ENCODE data around the gene DUSP3. TPM values are rescaled to one million over a fixed set of nuclear protein-coding genes. Genes with fewer than 3 reads are reported as not detected.
"Not testable (repeated sequence)": the region's sequence is repeated elsewhere in the genome, so short reads cannot be mapped to it uniquely, and the experiment has no call there.

Gene DUSP3
- polyA plus RNA-seq, 3 donors from 2014 or later, result 9.1 to 13.6 (median 12.3) TPM

DNA sequence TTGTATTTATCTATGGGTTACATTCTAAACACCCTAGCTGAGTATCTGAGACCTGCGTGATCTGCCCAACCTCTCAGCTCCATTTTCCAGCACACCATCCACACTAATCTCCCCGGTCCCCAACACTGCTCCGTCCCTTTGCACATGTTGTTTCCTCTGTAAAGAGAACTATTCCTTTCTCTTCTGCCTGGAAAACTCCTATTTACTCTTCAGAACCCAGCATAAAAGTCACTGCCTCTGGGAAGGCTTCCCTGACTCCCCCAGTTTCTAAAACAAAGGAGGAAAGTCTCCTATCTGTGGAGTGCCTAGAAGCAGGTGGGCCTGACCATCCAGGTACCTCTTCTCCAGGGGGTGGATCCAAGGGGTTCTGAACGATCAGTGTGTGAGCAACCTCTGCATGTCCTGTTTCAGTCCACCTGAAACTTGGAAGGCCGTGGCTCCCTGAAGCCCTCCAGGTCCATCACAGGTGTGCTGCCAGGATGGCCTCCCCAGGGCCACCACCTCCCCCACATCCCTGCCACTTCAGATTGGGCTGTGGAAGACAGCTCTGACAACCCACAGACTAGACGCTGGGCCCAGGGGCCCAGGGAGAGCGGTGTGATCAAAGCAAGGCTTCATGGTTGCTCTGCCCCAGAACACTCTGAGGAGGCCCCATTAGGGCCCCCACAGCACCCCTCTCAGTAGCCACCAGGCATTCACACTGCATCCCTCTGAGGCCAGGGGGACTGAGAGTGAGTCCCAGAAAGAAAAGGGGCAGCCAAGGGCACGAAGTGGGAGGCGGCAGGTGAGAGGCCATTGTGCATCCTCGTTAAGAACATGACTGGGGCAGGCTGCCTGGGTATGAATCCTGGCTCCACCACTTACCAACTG, 33.9 kb upstream of the DUSP3 start:
- Mint-ChIP-seq H3K36me3 (no peaks in the 10 kb centered on the region), H3K9me3 (no peaks in the 10 kb centered on the region), H3K27me3 (ENCODE audit: low read depth in 3 of 3) (peaks cover 1 to 11% (median 2%) of the 10 kb centered on the region in 3 donors), H3K4me1 (no peaks in the 10 kb centered on the region), H3K27ac (no peak overlapping the region), H3K4me3 (no peak overlapping the region)
- no peak for DNase-seq

DNA sequence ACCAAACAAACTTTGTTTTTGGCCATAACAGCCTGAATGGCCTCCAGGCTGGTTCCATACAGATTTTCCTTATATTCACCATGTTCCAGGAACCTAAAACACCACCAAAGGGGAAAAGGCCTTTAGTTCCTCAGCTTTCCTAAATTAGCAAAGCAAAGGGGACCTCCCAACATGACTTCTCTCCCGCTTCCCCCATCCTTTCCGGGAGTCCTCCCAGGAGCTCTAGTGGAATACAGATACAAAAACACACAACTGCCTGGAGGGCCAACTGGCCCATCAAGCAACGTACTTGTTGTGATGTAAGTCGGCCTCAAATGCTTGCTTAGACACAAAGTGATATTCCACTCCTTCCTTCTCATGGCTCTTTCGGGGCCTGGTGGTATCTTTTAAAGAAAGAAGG, 32.0 kb upstream of the DUSP3 start:
- no peak overlapping the region for H3K27ac Mint-ChIP-seq
- H3K9me3 Mint-ChIP-seq, result no peaks in the 10 kb centered on the region
- H3K4me1 Mint-ChIP-seq, result no peaks in the 10 kb centered on the region
- no peaks in the 10 kb centered on the region for H3K36me3 Mint-ChIP-seq
- H3K27me3 Mint-ChIP-seq (ENCODE audit: low read depth in 3 of 3), result peaks cover 0 to 20% (median 4%) of the 10 kb centered on the region in 3 donors
- DNase-seq, result no peak
- no peak overlapping the region for H3K4me3 Mint-ChIP-seq

DNA sequence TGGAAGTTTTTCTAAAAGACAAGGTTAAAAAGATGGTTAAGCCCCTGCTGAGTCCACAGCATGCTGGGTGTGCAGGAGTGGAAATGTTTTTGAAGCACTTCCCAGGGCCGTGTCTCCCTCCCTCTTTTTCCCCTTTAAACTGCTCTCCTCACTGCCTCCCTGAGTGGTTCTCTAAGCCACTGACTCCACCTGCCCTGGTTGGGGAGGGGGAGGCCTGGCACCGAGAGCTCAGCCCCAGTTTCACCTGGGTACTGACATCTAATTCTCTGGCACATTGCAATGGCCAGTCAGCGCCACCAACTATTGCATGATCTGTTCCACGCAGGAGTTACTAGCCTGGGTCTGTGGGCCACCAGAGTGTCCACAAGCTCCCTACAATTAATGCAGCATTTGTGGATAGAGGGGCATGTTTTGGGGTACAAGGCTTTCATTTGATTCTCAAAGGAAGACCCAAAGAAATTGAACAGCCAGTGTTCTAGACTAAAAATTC, 31.5 kb upstream of the DUSP3 start:
- Mint-ChIP-seq H3K27me3 (ENCODE audit: low read depth in 3 of 3) (peaks cover 0 to 21% (median 4%) of the 10 kb centered on the region in 3 donors), H3K36me3 (peaks cover 0 to 3% (median 0%) of the 10 kb centered on the region in 3 donors), H3K4me3 (no peak overlapping the region), H3K4me1 (no peaks in the 10 kb centered on the region), H3K27ac (no peak overlapping the region), H3K9me3 (peaks cover 0 to 1% (median 0%) of the 10 kb centered on the region in 6 donors)
- no peak for DNase-seq

DNA sequence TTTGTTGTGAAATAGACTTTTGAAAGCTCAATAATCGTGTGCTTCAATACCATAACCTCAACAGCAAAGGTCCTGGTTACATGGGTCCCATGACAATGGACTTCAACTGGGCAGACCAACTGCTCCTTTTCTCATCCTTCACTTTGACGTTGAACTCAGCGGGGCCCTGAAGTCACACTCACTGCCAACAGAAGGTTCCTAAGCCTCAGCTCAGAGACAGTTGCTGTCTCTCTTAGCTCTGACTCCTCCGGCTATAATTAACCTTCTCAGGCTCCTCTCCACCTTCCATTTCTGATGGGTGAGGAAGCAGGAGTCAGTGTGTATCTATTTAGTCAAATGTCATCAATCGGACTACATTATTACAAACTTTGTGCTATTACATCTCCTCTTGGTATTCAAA, 30.3 kb upstream of the DUSP3 start:
- peaks cover 0 to 5% (median 0%) of the 10 kb centered on the region in 6 donors for H3K9me3 Mint-ChIP-seq
- peaks cover 0 to 4% (median 2%) of the 10 kb centered on the region in 3 donors for H3K36me3 Mint-ChIP-seq
- H3K27ac Mint-ChIP-seq, result no peak overlapping the region
- H3K27me3 Mint-ChIP-seq (ENCODE audit: low read depth in 3 of 3), result peaks cover 0 to 27% (median 5%) of the 10 kb centered on the region in 3 donors
- H3K4me3 Mint-ChIP-seq, result no peak overlapping the region
- no peak for DNase-seq
- no peaks in the 10 kb centered on the region for H3K4me1 Mint-ChIP-seq

DNA sequence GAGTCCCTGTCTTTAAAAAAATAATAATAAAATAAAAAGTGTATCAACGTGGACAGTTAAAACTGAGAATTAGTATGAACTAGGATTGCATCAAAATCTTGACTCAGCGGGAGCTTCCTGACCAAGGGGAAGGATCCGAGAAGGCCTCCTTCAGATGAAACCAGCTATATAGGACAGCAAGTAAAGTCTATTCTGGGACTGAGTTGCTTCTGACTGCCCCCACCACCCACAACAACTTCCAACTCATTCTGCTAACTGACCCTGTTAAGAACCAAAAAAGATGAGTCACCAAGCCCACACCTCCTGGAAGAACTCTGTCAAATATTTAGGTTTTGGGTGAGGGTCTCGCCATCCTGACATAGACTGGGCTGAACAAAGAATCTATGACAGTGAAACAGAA, 29.3 kb upstream of the DUSP3 start:
- Mint-ChIP-seq H3K36me3 (peaks cover 0 to 4% (median 4%) of the 10 kb centered on the region in 3 donors), H3K27me3 (ENCODE audit: low read depth in 3 of 3) (peaks cover 0 to 34% (median 5%) of the 10 kb centered on the region in 3 donors), H3K4me1 (no peaks in the 10 kb centered on the region)

DNA sequence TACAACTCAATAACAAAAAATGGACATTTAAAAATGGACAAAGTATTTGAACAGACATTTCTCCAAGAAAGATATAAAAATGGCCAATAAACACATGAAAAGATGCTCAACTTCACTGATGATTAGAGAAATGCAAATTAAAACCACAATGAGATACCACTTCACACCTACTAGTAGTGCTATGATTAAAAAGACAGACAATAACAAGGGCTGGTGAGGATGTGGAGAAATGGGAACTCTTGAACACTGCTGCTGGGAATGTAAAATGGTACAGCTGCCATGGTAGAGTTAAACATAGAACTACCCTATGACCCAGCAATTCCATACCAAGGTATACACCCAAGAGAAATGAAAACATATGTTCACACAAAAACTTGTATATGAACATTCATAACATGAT, 26.3 kb upstream of the DUSP3 start:
- Mint-ChIP-seq H3K36me3 (peaks cover 0 to 4% (median 4%) of the 10 kb centered on the region in 3 donors), H3K4me3 (no peak overlapping the region), H3K27me3 (ENCODE audit: low read depth in 3 of 3) (peaks cover 0 to 28% (median 3%) of the 10 kb centered on the region in 3 donors), H3K4me1 (no peaks in the 10 kb centered on the region), H3K27ac (no peak overlapping the region), H3K9me3 (peaks cover 0 to 5% (median 0%) of the 10 kb centered on the region in 6 donors)
- DNase-seq, result no peak

More for the DNA sequence above, 29.3 kb upstream of the DUSP3 start:
- Mint-ChIP-seq H3K27ac (no peak overlapping the region), H3K9me3 (peaks cover 0 to 5% (median 0%) of the 10 kb centered on the region in 6 donors), H3K4me3 (no peak overlapping the region)
- no peak for DNase-seq

DNA sequence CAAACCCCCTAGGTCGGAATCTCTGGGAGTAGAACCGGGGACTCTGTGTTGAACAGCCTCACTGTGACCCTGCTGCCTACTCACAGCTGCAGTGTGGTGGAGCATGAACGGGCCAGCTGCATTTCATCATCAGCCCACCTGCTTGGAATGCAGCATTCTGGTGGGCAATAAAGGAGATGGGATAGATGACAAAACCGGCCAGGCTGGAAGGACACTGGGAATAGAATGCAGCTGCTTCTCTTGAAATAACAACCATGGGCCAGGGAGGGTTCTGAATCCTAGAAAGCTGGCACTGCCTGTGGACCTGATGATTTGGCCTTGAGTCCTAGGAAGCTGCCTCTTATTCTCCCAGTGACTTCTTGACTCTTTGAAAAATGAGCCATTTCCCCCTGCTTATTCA, 25.0 kb upstream of the DUSP3 start:
- Mint-ChIP-seq H3K4me1 (no peaks in the 10 kb centered on the region), H3K27me3 (ENCODE audit: low read depth in 3 of 3) (peaks cover 1 to 28% (median 5%) of the 10 kb centered on the region in 3 donors), H3K4me3 (no peak overlapping the region), H3K36me3 (peaks cover 0 to 4% (median 4%) of the 10 kb centered on the region in 3 donors), H3K27ac (no peak overlapping the region), H3K9me3 (peaks cover 0 to 5% (median 0%) of the 10 kb centered on the region in 6 donors)
- no peak for DNase-seq

DNA sequence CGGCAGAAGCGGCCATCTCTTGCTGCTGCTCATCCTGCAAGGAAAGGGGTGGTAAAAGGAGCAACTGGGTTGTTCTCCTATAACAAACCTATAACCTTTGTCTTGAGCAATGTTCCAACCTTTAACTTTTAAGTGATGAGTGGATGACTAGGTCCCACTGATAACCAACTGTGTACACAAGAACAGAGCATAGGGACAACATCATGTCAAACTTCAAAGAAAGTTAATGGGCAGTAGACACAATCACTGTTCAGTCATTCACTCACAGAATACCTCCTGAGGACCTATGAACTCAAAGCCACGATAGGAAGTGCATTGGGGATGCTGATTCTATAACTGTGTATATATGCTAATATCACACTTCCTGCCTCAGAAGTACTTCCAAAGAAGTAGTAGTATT, 23.1 kb upstream of the DUSP3 start:
- peaks cover 4 to 26% (median 5%) of the 10 kb centered on the region in 3 donors for H3K27me3 Mint-ChIP-seq (ENCODE audit: low read depth in 3 of 3)
- peaks cover 0 to 5% (median 0%) of the 10 kb centered on the region in 6 donors for H3K9me3 Mint-ChIP-seq
- H3K4me3 Mint-ChIP-seq, result no peak overlapping the region
- H3K27ac Mint-ChIP-seq, result no peak overlapping the region
- DNase-seq, result no peak
- no peaks in the 10 kb centered on the region for H3K4me1 Mint-ChIP-seq
- H3K36me3 Mint-ChIP-seq, result peaks cover 0 to 4% (median 4%) of the 10 kb centered on the region in 3 donors

DNA sequence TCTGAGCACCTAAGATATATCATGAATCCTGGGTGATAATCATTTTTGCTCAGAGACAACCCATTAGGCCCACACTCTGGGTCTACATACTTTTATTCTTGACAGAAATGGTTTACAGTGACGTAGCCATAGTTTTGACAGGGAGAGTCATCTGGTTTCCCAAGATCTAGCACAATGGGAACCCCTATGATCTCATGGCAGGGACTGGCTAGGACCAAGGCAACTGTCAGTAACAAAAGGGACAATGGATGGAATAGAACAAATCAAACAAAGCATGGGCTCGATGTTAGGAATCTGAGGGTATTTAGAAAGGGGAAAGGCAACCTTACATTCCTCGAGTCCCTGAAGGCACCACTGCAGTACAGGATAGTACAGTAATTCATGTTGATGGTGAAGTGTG, 22.0 kb upstream of the DUSP3 start:
- no peak overlapping the region for H3K4me3 Mint-ChIP-seq
- no peak overlapping the region for H3K27ac Mint-ChIP-seq
- peaks cover 0 to 5% (median 0%) of the 10 kb centered on the region in 6 donors for H3K9me3 Mint-ChIP-seq
- H3K27me3 Mint-ChIP-seq (ENCODE audit: low read depth in 3 of 3), result peaks cover 4 to 24% (median 4%) of the 10 kb centered on the region in 3 donors
- peaks cover 0 to 4% (median 4%) of the 10 kb centered on the region in 3 donors for H3K36me3 Mint-ChIP-seq
- H3K4me1 Mint-ChIP-seq, result no peaks in the 10 kb centered on the region
- no peak for DNase-seq

DNA sequence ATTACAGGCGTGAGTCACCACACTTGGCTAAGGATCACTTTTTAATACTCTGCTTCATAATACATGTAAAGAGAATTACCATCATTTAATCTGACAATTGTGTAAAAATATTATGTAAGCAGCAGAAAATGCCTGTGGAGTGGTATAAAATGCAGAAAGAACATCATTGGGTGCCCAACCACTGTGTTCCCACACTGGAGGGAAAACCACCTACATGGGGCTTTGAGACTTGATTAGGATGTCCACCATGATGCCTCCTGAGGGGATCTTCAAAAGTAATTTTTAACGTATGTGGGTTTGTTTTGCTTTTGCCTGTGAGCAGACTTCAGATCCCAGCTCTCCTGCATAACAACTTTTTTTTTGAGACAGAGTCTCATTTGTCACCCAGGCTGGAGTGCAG, 20.3 kb upstream of the DUSP3 start:
- no peak overlapping the region for H3K4me3 Mint-ChIP-seq
- DNase-seq, result no peak
- no peaks in the 10 kb centered on the region for H3K9me3 Mint-ChIP-seq
- peaks cover 0 to 1% (median 0%) of the 10 kb centered on the region in 3 donors for H3K36me3 Mint-ChIP-seq
- no peak overlapping the region for H3K27ac Mint-ChIP-seq
- no peaks in the 10 kb centered on the region for H3K4me1 Mint-ChIP-seq
- peaks cover 3 to 20% (median 9%) of the 10 kb centered on the region in 3 donors for H3K27me3 Mint-ChIP-seq (ENCODE audit: low read depth in 3 of 3)

DNA sequence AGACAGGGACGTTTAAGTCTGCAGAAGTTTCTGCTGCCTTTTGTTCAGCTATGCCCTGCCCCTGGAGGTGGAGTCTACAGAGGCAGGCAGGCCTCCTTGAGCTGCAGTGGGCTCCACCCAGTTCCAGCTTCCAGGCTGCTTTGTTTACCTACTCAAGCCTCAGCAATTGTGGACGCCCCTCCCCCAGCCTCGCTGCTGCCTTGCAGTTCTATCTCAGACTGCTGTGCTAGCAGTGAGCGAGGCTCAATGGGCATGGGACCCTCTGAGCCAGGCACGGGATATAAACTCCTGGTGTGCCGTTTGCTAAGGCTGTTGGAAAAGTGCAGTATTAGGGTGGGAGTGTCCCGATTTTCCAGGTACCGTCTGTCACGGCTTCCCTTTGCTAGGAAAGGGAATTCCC, 19.2 kb upstream of the DUSP3 start:
- H3K4me1 Mint-ChIP-seq, H3K27ac Mint-ChIP-seq, DNase-seq, H3K36me3 Mint-ChIP-seq, H3K9me3 Mint-ChIP-seq, H3K4me3 Mint-ChIP-seq: not testable (repeated sequence)
- H3K27me3 Mint-ChIP-seq (ENCODE audit: low read depth in 3 of 3), result peaks cover 3 to 15% (median 11%) of the 10 kb centered on the region in 3 donors

DNA sequence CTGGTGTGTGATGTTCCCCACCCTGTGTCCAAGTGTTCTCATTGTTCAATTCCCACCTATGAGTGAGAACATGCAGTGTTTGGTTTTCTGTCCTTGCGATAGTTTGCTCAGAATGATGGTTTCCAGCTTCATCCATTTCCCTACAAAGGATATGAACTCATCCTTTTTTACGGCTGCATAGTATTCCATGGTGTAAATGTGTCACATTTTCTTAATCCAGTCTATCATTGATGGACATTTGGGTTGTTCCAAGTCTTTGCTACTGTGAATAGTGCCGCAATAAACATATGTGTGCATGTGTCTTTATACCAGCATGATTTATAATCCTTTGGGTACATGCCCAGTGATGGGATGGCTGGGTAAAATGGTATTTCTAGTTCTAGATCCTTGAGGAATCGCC, 13.9 kb upstream of the DUSP3 start:
- H3K27me3 Mint-ChIP-seq (ENCODE audit: low read depth in 3 of 3), result peaks cover 2 to 21% (median 9%) of the 10 kb centered on the region in 3 donors
- H3K9me3 Mint-ChIP-seq, H3K36me3 Mint-ChIP-seq, H3K4me1 Mint-ChIP-seq, DNase-seq, H3K27ac Mint-ChIP-seq, H3K4me3 Mint-ChIP-seq: not testable (repeated sequence)

DNA sequence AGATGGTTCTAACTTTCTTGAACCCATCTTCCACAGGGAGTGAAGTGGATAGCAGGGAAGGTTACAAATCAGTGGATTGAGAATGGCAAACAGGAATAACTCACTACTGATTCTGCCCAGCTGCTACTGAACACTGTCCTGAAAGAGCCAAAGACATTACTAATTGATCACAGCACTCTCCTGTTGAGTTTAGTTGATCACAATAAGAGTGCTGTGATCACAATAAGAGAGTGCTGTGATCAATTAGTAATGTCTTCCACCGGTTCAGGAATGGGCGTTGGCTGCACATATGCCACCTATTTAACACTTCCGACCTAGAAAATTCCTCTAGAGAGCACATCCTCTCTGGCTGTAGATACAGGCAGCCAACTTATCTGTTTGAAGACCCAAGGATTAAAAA, 12.8 kb upstream of the DUSP3 start:
- Mint-ChIP-seq H3K27me3 (ENCODE audit: low read depth in 3 of 3) (peaks cover 2 to 21% (median 9%) of the 10 kb centered on the region in 3 donors), H3K9me3 (no peaks in the 10 kb centered on the region), H3K4me1 (no peaks in the 10 kb centered on the region), H3K27ac (no peak overlapping the region), H3K4me3 (no peak overlapping the region), H3K36me3 (no peaks in the 10 kb centered on the region)
- no peak for DNase-seq

DNA sequence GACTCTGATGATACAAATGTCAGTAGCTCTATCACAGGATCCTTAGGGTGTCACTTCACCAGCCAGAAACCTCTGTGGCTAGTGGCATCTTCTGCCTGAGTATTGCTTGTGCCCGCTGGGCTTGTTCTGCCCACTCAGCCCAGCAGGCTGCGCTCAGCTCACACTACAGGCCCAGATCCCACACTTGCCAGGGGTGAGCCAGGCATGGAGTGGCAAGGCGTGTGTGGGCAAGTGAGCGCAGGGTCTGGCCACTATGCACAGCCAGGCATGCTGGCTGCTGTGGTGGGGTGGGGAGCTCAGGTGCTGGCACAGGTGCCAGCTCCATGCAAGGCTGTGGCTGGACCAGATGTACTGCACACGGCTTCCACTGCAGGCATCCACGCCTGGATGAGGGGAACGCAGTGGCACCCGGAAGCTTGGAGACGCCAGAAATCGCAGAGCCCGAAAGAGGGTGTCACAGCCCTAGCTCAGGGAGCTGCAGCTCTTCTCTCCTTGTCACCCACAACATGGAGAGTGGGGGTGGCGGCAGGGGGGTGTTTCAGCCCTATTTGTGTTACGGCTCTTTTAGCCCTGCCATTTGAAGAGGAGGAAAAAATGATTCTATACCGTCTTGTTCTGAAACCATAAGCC, 11.6 kb upstream of the DUSP3 start:
- no peak overlapping the region for H3K4me3 Mint-ChIP-seq

More for the DNA sequence above, 11.6 kb upstream of the DUSP3 start:
- Mint-ChIP-seq H3K27ac (no peak overlapping the region), H3K9me3 (no peaks in the 10 kb centered on the region), H3K4me1 (no peaks in the 10 kb centered on the region), H3K36me3 (no peaks in the 10 kb centered on the region), H3K27me3 (ENCODE audit: low read depth in 3 of 3) (peaks cover 0 to 16% (median 6%) of the 10 kb centered on the region in 3 donors)
- no peak for DNase-seq

All from immature natural killer cell (primary cell).